GM18519 (cell line): ENCODE results near the gene MTTP.

Experiments used
- ATAC-seq: cut with Tn5 transposase; IDR thresholded peaks from one replicate; pipeline ENCODE4 v1.9.1; 2021; ENCODE audit warnings: mild to moderate bottlenecking, moderate library complexity; ENCODE audit not compliant: unreplicated experiment, low FRiP score

The MTTP gene

DNA sequence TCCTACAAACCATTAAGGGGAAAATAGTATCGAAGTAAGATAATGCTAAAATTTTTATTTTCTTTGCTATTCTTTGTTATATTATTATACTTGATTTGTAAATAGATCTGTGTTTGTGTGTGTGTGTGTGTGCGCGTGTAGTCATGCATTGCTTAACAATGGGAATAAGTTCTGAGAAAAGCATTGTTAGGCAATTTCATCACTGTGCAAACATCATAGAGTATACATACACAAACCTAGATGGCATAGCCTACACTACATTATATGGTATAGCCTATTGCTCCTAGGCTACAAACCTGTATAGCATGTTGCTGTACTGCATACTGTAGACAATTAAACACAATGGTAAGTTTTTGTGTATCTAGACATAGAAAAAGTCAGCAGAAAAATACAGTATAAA lies 17.1 kb downstream of the MTTP start:
- no peak for ATAC-seq

DNA sequence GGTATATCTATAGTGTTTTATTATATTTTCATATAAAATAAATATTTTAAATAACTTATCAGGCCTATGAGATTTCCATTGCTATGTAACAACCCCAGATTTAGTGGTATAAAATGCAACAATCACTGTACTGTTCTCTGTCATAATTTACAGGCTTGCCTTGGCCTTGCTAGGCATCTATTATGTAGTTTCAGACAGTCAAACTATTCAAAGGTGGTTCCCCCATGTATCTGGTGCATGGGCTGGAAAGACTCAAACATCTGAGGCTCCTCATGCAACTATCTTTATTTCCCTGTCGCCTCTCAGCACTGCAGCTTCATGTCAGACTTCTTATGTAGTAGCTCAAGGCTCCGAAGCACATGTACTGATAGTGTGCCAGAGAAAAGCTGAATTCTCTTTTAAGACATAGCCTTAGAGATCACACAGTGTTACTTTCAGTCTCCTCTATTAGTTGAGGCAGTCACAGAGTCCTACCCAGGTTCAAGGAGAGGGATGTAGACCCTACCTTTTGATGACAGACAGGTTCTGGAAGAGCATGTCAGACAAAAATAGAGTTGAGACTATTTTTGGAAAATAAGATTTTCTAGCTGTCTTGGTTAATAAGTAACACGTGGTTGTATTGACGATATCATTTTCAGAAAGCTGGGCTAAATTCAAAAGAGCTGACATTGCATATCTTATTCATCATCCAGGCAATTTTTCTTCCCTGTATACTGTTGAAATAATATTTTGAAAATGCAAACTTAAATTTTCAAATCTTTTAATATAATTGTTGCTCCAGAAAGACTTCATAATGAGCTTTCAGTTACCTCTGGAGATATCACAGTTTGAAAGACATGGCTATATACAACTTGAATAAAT lies 19.4 kb downstream of the MTTP start:
- ATAC-seq = no peak

DNA sequence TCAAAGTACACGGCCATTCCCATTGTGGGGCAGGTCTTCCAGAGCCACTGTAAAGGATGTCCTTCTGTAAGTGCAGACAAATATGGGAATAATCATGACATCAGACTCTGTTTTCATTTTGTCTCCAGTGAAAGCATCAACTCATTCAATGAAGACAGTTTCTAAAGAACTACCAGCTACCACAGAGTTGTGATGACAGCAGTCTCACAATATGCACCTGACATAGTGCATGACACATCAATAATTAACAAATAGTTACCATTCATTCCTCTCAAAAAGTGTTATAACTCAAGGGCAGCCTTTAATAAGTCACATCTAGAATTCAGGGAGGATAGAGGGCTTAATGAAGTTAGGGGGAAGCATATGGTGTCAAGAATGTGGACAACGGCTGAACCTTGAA lies 20.2 kb downstream of the MTTP start:
- no peak for ATAC-seq

DNA sequence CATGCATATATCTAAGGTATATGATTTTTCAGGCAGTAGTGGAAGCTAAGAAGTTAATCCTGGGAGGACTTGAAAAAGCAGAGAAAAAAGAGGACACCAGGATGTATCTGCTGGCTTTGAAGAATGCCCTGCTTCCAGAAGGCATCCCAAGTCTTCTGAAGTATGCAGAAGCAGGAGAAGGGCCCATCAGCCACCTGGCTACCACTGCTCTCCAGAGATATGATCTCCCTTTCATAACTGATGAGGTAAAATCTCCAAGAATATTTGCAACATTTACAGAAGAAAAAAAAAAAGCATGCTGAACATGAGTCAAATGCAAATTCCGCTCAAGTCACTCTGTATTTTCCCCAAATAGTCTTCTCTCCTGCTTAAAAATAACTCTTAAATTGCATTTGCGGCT lies 32.1 kb downstream of the MTTP start:
- no peak for ATAC-seq

GRCh38 chr4:99608417-99608816 lies 33.8 kb downstream of the MTTP start:
- ATAC-seq = no peak

DNA sequence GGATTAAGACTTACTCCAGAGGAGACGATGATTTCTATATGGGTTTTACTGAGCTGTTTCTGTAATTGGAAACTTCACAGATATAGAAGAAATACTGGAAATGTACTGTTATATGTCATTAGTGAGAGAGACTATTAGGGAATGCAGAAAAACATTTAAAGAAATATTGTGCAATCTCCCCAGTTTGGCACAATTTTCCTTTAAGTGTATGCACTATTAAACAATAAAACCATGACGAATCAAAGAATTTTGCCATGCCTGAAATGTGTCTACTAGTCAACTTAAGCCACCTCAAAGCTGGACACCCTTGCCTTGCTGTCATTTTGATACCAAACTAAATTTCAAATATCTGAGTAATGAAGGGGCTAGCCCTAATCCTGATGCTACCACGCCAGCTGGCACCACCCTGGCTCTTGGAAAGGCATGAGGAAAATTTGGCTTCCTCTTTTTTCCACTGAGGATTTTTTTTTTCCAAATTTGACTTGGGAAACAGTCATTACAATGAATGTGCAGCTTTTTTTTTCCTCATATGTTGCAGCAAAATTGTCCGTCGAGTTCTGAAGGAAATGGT lies 36.1 kb downstream of the MTTP start:
- no peak for ATAC-seq

GRCh38 chr4:99612281-99612680 lies 37.7 kb downstream of the MTTP start:
- no peak for ATAC-seq

GRCh38 chr4:99612704-99613103 lies 38.1 kb downstream of the MTTP start:
- ATAC-seq = no peak

DNA sequence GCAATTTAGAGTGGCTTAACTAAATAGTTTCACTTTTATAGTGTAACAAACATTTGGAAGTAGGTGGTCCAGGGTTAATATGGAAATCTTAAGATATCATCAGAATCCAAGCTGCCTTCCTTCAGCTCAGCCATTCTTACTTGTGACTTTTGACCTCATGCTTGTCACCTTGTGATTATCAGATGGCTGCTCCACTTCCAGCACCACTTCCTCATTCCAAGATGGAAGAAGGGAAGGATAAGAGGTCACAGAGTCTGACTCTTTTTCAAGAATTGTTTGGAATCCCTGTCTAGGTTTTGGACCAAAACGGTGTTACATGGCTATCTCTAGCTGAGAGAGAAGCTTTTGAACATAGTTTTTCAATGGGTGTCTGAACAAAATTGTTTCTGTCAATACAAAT lies 39.9 kb downstream of the MTTP start:
- no peak for ATAC-seq

DNA sequence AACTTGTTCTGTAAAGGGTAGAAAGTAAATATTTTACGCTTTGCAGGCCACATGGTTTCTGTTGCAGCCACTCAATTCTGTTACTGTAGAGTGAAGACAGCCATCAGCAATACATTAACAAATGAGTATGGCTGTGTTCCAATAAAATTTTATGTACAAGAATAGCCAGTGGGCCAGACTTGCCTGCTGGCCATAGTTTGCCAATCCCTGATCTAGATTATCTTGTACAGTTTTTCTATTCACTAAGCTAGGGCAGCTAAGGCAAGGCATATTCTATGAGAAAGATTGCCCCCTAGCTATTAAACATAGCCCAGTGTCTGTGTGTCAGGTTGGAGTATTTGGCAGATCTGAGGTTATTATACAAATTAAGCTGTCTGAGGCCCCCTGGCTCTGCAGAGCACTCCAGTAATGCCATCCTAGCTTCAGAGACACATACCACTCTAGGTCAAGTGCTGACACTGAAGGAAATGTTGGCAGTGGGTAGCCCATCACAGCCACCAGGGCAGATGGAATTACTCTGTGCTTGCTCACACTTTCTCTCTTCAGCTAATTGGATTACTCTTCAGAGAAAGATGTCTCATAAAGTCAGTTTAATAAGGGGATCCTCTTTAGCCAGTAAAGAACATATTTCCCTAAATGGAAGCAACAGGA lies 40.7 kb downstream of the MTTP start:
- ATAC-seq = no peak

GRCh38 chr4:99617374-99617773 lies 42.8 kb downstream of the MTTP start:
- no peak for ATAC-seq

DNA sequence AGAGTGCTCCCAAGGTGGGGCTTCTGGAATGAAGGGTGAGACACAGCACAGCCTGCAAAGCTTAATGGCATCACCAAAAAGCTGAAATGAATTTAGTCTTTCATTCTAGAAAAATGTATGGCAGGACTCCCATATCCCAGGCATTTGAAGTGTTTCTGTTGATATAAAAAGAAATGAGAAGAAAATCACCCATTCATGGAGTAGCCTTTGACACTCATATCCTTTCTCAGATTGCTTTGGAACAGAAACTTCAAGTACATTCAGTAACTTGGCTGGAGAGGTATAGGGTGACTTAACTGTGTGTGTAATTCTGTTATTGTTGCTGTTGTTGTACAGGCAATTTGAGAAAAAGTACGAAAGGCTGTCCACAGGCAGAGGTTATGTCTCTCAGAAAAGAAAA lies 47.7 kb downstream of the MTTP start:
- no peak for ATAC-seq

GRCh38 chr4:99624141-99624719 lies 49.6 kb downstream of the MTTP start:
- no peak for ATAC-seq

DNA sequence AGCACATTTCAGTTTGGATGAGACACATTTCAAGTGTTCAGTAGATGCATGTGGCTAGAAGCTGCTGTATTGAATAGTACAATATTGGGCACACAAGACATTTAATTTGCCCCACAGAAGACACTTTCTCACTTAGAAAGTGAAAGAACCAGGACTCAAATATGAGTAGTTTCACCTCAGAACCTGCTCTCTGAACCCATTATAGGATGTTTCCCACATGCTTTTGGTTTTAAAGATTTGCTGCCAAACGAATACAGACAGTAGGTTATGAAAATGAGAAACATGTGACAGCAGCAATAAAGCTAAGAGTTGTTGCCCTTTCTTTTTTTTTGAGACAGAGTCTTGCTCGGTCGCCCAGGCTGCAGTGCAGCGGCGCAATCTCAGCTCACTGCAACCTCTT lies 50.7 kb downstream of the MTTP start:
- ATAC-seq = peak; percentile 69

DNA sequence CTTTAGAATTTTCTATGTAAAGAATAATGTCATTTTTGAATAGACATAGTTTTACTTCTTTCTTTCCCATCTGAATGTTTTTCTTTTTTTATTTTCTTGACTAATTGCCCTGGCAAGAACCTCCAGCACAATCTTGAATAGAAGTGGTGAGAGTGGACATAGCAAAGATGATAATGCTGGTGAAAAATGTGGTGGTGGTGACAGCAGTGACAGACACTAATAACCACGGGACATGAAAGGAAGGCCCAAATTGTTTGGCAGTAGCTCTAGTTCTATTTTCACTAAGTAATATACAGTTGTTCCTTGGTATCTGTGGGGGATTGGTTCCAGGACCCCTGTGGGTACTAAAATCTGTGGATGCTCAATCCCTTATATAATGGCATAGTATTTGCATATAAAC lies 53.4 kb downstream of the MTTP start:
- ATAC-seq = no peak

GRCh38 chr4:99629962-99630554 lies 55.4 kb downstream of the MTTP start:
- ATAC-seq = no peak

DNA sequence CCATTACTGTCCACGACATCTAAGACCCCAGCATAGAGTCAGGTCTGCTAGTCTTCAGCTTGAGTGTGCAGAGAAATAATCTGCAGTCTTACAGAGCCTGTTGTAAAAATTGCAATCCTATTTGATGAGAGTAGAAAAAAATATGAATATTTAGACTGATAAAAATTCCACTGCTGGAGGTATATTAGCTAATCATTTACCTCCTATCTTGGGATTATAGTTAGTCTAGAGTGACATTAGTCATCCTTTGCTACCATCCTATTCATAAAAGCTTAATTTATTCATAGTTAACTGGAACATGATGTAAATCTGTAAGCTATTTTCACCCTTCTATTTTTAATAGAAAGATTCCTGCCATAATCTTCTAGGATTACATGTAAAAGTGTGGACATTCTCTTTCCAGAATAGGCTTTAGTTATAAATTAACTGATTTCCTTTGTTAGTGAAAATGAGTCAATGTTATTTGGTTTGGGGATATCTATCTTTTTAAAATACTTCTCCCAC lies 56.3 kb downstream of the MTTP start:
- no peak for ATAC-seq

DNA sequence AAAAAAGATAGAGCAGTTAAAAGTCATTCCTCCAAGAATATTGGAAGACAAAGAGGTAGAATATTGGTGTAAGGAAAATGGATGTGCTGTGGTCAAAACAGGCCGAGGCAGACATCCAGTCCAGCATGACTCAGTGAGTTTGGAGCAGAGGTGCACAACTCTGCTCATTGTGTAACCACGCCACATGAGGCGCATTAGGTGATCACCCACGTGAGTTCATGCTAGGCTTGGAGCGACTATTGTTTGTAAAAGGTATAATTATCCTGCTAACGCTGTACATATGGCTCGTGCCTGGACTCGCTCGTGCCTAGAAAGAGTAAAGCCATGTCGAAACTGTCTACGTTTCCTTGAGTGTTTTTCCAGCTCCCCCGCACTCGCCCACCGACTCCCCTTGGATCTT lies 59.1 kb downstream of the MTTP start:
- no peak for ATAC-seq

DNA sequence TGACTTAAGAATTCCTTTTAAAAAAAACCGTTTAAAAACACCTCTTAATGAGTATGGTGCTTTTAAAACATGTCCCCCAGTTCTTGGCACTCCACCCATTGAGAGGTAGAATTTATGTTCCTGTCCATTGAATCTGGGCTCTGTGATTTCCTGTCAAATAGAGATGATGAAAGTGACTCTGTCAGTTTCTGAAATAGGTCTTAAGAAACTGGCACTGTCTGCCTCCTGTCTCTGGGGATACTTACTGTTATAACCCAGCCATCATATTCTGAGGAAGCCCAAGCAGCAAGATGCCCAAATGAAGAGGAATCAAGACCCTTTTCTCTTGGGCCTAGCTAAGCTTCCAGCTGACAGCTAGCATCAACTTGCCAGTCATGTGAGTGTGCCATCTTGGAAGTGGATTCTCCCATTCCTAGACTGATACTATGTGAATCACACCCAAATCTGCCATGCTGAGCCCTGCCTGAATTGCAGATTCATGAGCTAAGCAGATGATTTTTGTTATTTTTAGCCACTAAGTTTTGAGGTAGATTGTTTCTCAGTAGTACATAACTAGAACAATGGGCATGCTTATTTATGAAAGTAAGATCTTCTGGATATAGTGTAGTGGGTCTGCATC lies 60.2 kb downstream of the MTTP start:
- ATAC-seq = no peak

DNA sequence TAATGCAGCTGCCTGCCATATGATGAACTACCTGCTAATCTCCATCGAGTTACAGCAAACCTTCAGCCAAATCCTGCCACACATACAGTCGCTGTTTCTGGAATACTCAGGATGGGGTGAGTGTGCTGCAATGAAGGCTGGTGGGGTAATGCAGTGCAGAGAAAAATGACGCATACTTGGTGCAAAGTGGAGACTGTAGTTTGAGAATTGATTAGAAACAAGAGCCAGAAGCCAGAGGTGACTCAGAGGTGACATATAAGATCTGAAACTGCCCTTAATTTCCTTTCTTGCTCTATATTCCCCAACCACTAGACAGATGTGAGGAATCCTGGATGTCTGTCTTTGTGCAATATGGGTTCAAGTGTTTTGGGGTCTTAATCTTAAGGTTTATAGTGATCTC lies 61.0 kb downstream of the MTTP start:
- ATAC-seq = no peak
